H1 (cell line): Measurements from ENCODE around the gene CACNA1C. TPM values are rescaled to one million over a fixed set of nuclear protein-coding genes. Genes with fewer than 3 reads are reported as not detected.

ENCODE experiments used
- CTCF ChIA-PET: fragments of 300-600 bp; sonication (Branson Sonifier 250); formaldehyde crosslinking; loops from one replicate; lab custom pipeline; 2021; ENCODE audit not compliant: partially characterized antibody; lab: Charles Lee
- POLR2A ChIA-PET: fragments of 300-600 bp; sonication (Branson Sonifier 250); formaldehyde crosslinking; loops from one replicate; lab custom pipeline; 2021; ENCODE audit warnings: inconsistent platforms; ENCODE audit not compliant: partially characterized antibody; lab: Charles Lee
- DNase-seq, 2 experiments: peaks; one replicate each; pipeline versions ENCODE4 v3.0.0 to v3.0.0-alpha.2; 2010 to 2022; ENCODE audit warnings: low spot score in 2 of 2, low read depth in 1 of 2, mixed read lengths in 1 of 2
- FAIRE-seq: peaks from 2 replicates; lab custom pipeline; 2011; peaks lifted over from hg19 to GRCh38; lab: Jason Lieb, UNC
- H2AFZ ChIP-seq: 2 replicates; pipeline ENCODE4 v1.8.1; 2012; ENCODE audit warnings: low read length, inconsistent platforms
- H2AK5ac ChIP-seq: 2 replicates; pipeline ENCODE4 v1.6.1; 2013; ENCODE audit warnings: low read depth, low read length
- H2BK120ac ChIP-seq: replicated peaks from 2 replicates; pipeline ENCODE3; 2013; ENCODE audit warnings: low read depth, low read length, inconsistent platforms
- H2BK12ac ChIP-seq: 2 replicates; pipeline ENCODE4 v1.6.1; 2013; ENCODE audit warnings: low read depth, low read length
- H2BK15ac ChIP-seq: 2 replicates; pipeline ENCODE4 v1.6.1; 2013; ENCODE audit warnings: low read length
- H2BK20ac ChIP-seq: 2 replicates; pipeline ENCODE4 v1.6.1; 2013; ENCODE audit warnings: low read length
- H2BK5ac ChIP-seq: 2 replicates; pipeline ENCODE4 v1.6.1; 2013; ENCODE audit warnings: low read depth, low read length
- H3K14ac ChIP-seq: 2 replicates; pipeline ENCODE4 v1.6.1; 2013; ENCODE audit warnings: inconsistent platforms; ENCODE audit not compliant: insufficient read length
- H3K18ac ChIP-seq: 2 replicates; pipeline ENCODE4 v1.6.1; 2013; ENCODE audit warnings: low read length; ENCODE audit errors: extremely low read depth
- H3K23ac ChIP-seq: 2 replicates; pipeline ENCODE4 v1.6.1; 2013; ENCODE audit warnings: inconsistent platforms; ENCODE audit not compliant: insufficient read length
- H3K23me2 ChIP-seq: 2 replicates; pipeline ENCODE4 v1.6.1; 2013; ENCODE audit warnings: low read depth, low read length
- H3K27ac ChIP-seq: 2 replicates; pipeline ENCODE4 v1.6.1; 2011; ENCODE audit warnings: low read depth, low read length, inconsistent platforms
- H3K27me3 ChIP-seq, 4 experiments: replicated peaks in 1 of 4; 1 replicate in 1 of 4; 2 replicates in 3 of 4; pipeline versions ENCODE4 v1.6.1 to v1.8.1; 2011 to 2013; ENCODE audit warnings: low read length in 3 of 4, mild to moderate bottlenecking in 3 of 4, inconsistent platforms in 2 of 4, mixed read lengths in 2 of 4, moderate library complexity in 1 of 4; ENCODE audit not compliant: control insufficient read depth in 3 of 4, insufficient read depth in 3 of 4; ENCODE audit errors: extremely low read depth in 1 of 4
- H3K36me3 ChIP-seq, 4 experiments: 2 replicates each; pipeline versions ENCODE4 v1.6.1 to v1.8.1; 2011 to 2013; ENCODE audit warnings: mild to moderate bottlenecking in 4 of 4, low read length in 3 of 4, moderate library complexity in 2 of 4, control low read depth in 1 of 4, inconsistent platforms in 1 of 4; ENCODE audit not compliant: insufficient read depth in 4 of 4, control insufficient read depth in 2 of 4
- H3K4ac ChIP-seq: replicated peaks from 2 replicates; pipeline ENCODE3; 2013; ENCODE audit warnings: low read length, low read depth, mixed read lengths, inconsistent platforms; ENCODE audit not compliant: insufficient read length
- H3K4me1 ChIP-seq, 4 experiments: replicated peaks in 1 of 4; 1 replicate in 1 of 4; 2 replicates in 3 of 4; pipeline versions ENCODE4 v1.6.1 to v1.8.1; 2011 to 2013; ENCODE audit warnings: low read length in 3 of 4, inconsistent platforms in 2 of 4, mixed read lengths in 1 of 4; ENCODE audit not compliant: insufficient read depth in 4 of 4, control insufficient read depth in 3 of 4
- H3K4me2 ChIP-seq, 2 experiments: 2 replicates each; pipeline versions ENCODE4 v1.6.1 to v1.8.1; 2011 to 2013; ENCODE audit warnings: low read depth in 2 of 2, low read length in 2 of 2, control low read depth in 1 of 2, inconsistent platforms in 1 of 2, mild to moderate bottlenecking in 1 of 2; ENCODE audit not compliant: insufficient read depth in 1 of 2
- H3K4me3 ChIP-seq, 4 experiments: fragments of 200-600, 300-600 bp in 1 of 4; sonication (generic), shearing (Covaris generic), sonication (Bioruptor Twin) in 1 of 4; 2 replicates each; pipeline versions ENCODE4 v1.5.1 to v1.8.1; 2011 to 2016; ENCODE audit warnings: low read length in 4 of 4, low read depth in 3 of 4, control low read depth in 2 of 4, inconsistent platforms in 2 of 4, mild to moderate bottlenecking in 2 of 4, mixed read lengths in 1 of 4, moderate library complexity in 1 of 4; ENCODE audit not compliant: insufficient read depth in 2 of 4; ENCODE audit errors: extremely low read depth in 1 of 4
- H3K56ac ChIP-seq: replicated peaks from 2 replicates; pipeline ENCODE3; 2013; ENCODE audit warnings: low read depth, mild to moderate bottlenecking, mixed read lengths, low read length, inconsistent platforms; ENCODE audit not compliant: insufficient read length
- H3K79me1 ChIP-seq: 2 replicates; pipeline ENCODE4 v1.6.1; 2013; ENCODE audit warnings: low read depth, low read length, control low read depth
- H3K79me2 ChIP-seq, 2 experiments: 2 replicates each; pipeline versions ENCODE4 v1.6.1 to v1.8.1; 2012 to 2013; ENCODE audit warnings: low read length in 2 of 2, mild to moderate bottlenecking in 2 of 2, inconsistent platforms in 1 of 2; ENCODE audit not compliant: insufficient read depth in 2 of 2, control insufficient read depth in 1 of 2
- H3K9ac ChIP-seq, 4 experiments: replicated peaks in 1 of 4; 1 replicate in 1 of 4; 2 replicates in 3 of 4; pipeline versions ENCODE4 v1.6.1 to v1.8.1; 2011 to 2013; ENCODE audit warnings: low read depth in 3 of 4, low read length in 3 of 4, control low read depth in 2 of 4, mild to moderate bottlenecking in 2 of 4, moderate library complexity in 2 of 4, inconsistent platforms in 1 of 4; ENCODE audit errors: extremely low read depth in 1 of 4
- H3K9me3 ChIP-seq, 2 experiments: 2 replicates each; pipeline versions ENCODE4 v1.6.1 to v1.8.1; 2012 to 2013; ENCODE audit warnings: mild to moderate bottlenecking in 2 of 2, moderate library complexity in 2 of 2, control low read depth in 1 of 2, inconsistent platforms in 1 of 2, low read depth in 1 of 2, low read length in 1 of 2, mixed read lengths in 1 of 2; ENCODE audit not compliant: insufficient read depth in 2 of 2
- H4K20me1 ChIP-seq, 2 experiments: replicated peaks in 1 of 2; 2 replicates each; pipeline versions ENCODE3 to v1.8.1; 2011 to 2013; ENCODE audit warnings: inconsistent platforms in 2 of 2, low read length in 2 of 2, mild to moderate bottlenecking in 1 of 2; ENCODE audit not compliant: insufficient read depth in 2 of 2, control insufficient read depth in 1 of 2
- H4K5ac ChIP-seq: 2 replicates; pipeline ENCODE4 v1.6.1; 2013; ENCODE audit warnings: low read length, low read depth, mixed read lengths, inconsistent platforms; ENCODE audit not compliant: insufficient read length
- H4K8ac ChIP-seq: 2 replicates; pipeline ENCODE4 v1.8.0; 2013; ENCODE audit warnings: mild to moderate bottlenecking, moderate library complexity, low read length, inconsistent platforms; ENCODE audit not compliant: insufficient read depth; ENCODE audit errors: extremely low read depth
- H4K91ac ChIP-seq: replicated peaks from 2 replicates; pipeline ENCODE3; 2013; ENCODE audit warnings: low read length, mixed read lengths, inconsistent platforms; ENCODE audit not compliant: insufficient read length
- EGR1 ChIP-seq: IDR thresholded peaks from 2 replicates; pipeline ENCODE4 v1.6.1; 2011; ENCODE audit warnings: low read depth, low read length, borderline replicate concordance
- HDAC6 ChIP-seq: IDR thresholded peaks from one replicate; pipeline ENCODE4 v1.7.1; 2012; ENCODE audit warnings: low read depth, mild to moderate bottlenecking, inconsistent platforms, low read length, moderate library complexity
- RAD21 ChIP-seq, 2 experiments: IDR thresholded peaks in 1 of 2; conservative IDR thresholded peaks in 1 of 2; 2 replicates each; pipeline ENCODE4 v1.6.1; 2011; ENCODE audit warnings: low read depth in 2 of 2, low read length in 2 of 2, improper control_type of control experiment in 1 of 2, inconsistent platforms in 1 of 2, mild to moderate bottlenecking in 1 of 2, moderate library complexity in 1 of 2
- TEAD4 ChIP-seq: IDR thresholded peaks from 2 replicates; pipeline ENCODE4 v1.6.1; 2012; ENCODE audit warnings: low read depth, low read length, inconsistent platforms, mixed read lengths
- WGBS, 2 experiments: shearing (Covaris generic) in 1 of 2; methylation state at CpG; one replicate each; pipeline versions ENCODE4 v1.1.6 to v1.1.7; 2013 to 2015; ENCODE audit warnings: low lambda C conversion rate in 2 of 2, mixed read lengths in 2 of 2, inconsistent platforms in 1 of 2, low coverage in 1 of 2, missing lambda C conversion rate in 1 of 2; ENCODE audit not compliant: insufficient replicate concordance in 2 of 2, insufficient coverage in 1 of 2, insufficient read length in 1 of 2; ENCODE audit errors: extremely low coverage in 1 of 2, missing lambda C conversion rate in 1 of 2; 5-methylcytosine and 5-hydroxymethylcytosine counted together
- polyA plus RNA-seq, 7 experiments: library from polyadenylated mRNA; depleted of rRNA in 3 of 7; stranded (reverse) in 5 of 7; unstranded in 2 of 7; fragments of >200 nt in 5 of 7; fragments of 200-250 nt in 2 of 7; gene quantifications; 1 replicate in 5 of 7; 2 replicates in 1 of 7; 4 replicates in 1 of 7; pipeline versions ENCODE4 v1.2.1 to v1.2.3, GENCODE V29; 2011 to 2013; ENCODE audit warnings: missing spikeins in 2 of 7, mixed read lengths in 2 of 7
- total RNA-seq: library from RNA; stranded (reverse); fragmentation: NEBNext Ultra II Directional; extraction: Animal tissue kit (Norgen Biotek cat#: 25700); gene quantifications from 2 replicates; pipeline ENCODE4 v1.2.1, GENCODE V29; 2021
- TF ChIP-seq, protein P1 (sequence below): IDR thresholded peaks from 2 replicates; pipeline ENCODE4 v1.6.1; 2012; ENCODE audit warnings: inconsistent platforms
- TF ChIP-seq, protein P2 (sequence below), 3 experiments: IDR thresholded peaks; 1 replicate in 2 of 3; 2 replicates in 1 of 3; pipeline versions ENCODE4 v1.5.1 to v1.6.1; 2011; ENCODE audit warnings: low read length in 3 of 3, mild to moderate bottlenecking in 3 of 3, inconsistent platforms in 2 of 3, low read depth in 1 of 3, moderate library complexity in 1 of 3; ENCODE audit not compliant: insufficient read depth in 1 of 3; ENCODE audit errors: control extremely low read depth in 1 of 3

Gene CACNA1C
- total and polyA plus RNA-seq, 2 of the 8 experiments (the other 6 are each of a cell fraction or from before 2014, with no cell fraction given) = 1.3 TPM

DNA sequence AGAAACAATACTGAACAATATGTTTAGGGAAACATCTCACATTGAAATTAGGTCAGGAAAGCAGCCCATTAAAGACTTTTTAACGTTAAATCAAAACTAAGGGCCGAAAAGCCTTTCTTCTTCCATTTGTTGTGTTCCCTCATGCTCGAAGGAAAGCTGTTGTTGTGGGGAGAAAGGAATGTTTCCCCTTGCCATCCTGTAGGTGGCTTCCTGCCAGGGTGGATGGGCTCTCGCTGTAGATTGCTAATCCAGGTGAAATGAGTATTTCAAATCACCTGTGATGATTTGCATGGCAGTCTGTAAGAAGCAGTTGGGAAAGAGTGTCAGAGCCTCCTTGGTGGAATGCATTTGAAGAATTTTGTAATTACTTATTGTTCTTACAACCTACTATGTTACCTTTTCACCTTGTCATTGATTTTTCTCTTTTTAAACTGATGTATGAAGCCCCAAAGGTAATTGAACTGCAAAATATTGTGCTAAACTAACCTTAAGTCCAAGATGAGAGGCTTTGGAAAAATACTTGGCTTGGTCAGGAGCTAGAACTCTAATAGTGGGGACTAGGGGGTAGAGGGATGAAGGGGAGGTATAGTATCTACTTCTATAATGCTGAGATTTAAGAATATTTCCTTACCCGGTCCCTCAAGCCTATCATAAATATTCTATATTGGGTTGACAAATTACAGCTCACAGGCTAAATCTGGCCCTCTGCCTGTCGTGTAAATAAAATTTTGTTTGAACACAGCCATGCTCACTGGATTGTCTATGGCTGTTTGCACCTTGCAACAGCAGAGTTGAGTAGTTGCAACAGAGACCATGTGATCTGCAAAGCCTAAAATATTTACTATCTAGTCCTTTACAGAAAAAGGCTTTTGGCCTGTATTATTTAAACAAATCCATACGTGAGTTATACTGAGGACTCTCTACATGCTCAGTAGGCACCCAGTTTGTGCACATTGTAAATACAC is 40.9 kb upstream of the CACNA1C start:
- H3K18ac ChIP-seq = no peak overlapping the region
- no peaks in the 10 kb centered on the region for H4K20me1 ChIP-seq
- H2AK5ac ChIP-seq = no peak overlapping the region
- POLR2A ChIA-PET = interaction anchor here (1.1 to 1.3 kb wide), 2 partner anchors 12 to 21 kb away, joined by 3 read pairs; no protein-coding TSS in a partner anchor
- H4K5ac ChIP-seq = no peak overlapping the region
- H4K8ac ChIP-seq = no peak overlapping the region
- no peak overlapping the region for H3K4me3 ChIP-seq
- H3K23ac ChIP-seq = no peak overlapping the region
- no peak overlapping the region for H2BK120ac ChIP-seq
- no peaks in the 10 kb centered on the region for H3K27me3 ChIP-seq
- no peak overlapping the region for H2BK12ac ChIP-seq
- peak overlapping the region; percentile 92 for H2AFZ ChIP-seq
- H4K91ac ChIP-seq = no peak overlapping the region
- H2BK5ac ChIP-seq = no peak overlapping the region
- H3K56ac ChIP-seq = no peak overlapping the region
- no peak overlapping the region; a peak in 1 of 4 replicates for H3K4me2 ChIP-seq
- peak; percentile 82 for FAIRE-seq
- no peak overlapping the region for H3K4ac ChIP-seq
- no peaks in the 10 kb centered on the region for H3K23me2 ChIP-seq
- H3K4me1 ChIP-seq = peaks cover 0 to 5% (median 3%) of the 10 kb centered on the region in 4 experiments; a peak in 5 of 7 replicates
- no peak overlapping the region for H2BK20ac ChIP-seq
- no peak overlapping the region for H3K9ac ChIP-seq
- WGBS, 2 experiments = 62% methylated on average over 7 of the region's 7 CpGs; no CpG with 5 or more reads in 1 of the 2 experiments
- DNase-seq = no peak
- no peak overlapping the region for H2BK15ac ChIP-seq
- H3K36me3 ChIP-seq = no peaks in the 10 kb centered on the region; a peak in 1 of 8 replicates
- H3K9me3 ChIP-seq = no peaks in the 10 kb centered on the region
- TF ChIP-seq TEAD4 (peak; percentile 37; the same call in 1 of the 2 replicates), EGR1 (no peak), HDAC6 (no peak), RAD21 (IDR thresholded peaks at IDR 0.05 in 1 of 2, conservative IDR thresholded peaks at IDR 0.05 in 1 of 2; ENCODE audit: low read depth in 2 of 2, low read length in 2 of 2) (peak; percentile 28 to 35; a peak in 2 of 4 replicates)
- TF ChIP-seq, protein P1, sequence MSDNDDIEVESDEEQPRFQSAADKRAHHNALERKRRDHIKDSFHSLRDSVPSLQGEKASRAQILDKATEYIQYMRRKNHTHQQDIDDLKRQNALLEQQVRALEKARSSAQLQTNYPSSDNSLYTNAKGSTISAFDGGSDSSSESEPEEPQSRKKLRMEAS = 0 out of 2 replicates have a peak, but pooled peaks have one; percentile 26
- TF ChIP-seq, protein P2, sequence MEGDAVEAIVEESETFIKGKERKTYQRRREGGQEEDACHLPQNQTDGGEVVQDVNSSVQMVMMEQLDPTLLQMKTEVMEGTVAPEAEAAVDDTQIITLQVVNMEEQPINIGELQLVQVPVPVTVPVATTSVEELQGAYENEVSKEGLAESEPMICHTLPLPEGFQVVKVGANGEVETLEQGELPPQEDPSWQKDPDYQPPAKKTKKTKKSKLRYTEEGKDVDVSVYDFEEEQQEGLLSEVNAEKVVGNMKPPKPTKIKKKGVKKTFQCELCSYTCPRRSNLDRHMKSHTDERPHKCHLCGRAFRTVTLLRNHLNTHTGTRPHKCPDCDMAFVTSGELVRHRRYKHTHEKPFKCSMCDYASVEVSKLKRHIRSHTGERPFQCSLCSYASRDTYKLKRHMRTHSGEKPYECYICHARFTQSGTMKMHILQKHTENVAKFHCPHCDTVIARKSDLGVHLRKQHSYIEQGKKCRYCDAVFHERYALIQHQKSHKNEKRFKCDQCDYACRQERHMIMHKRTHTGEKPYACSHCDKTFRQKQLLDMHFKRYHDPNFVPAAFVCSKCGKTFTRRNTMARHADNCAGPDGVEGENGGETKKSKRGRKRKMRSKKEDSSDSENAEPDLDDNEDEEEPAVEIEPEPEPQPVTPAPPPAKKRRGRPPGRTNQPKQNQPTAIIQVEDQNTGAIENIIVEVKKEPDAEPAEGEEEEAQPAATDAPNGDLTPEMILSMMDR (IDR thresholded peaks at IDR 0.05; ENCODE audit: control extremely low read depth in 1 of 3, insufficient read depth in 1 of 3, low read depth in 1 of 3, low read length in 3 of 3) = peak; percentile 30 to 72 (median 40); a peak in 3 of 4 replicates
- H3K27ac ChIP-seq = no peak overlapping the region
- no peaks in the 10 kb centered on the region for H3K79me2 ChIP-seq
- no peaks in the 10 kb centered on the region for H3K79me1 ChIP-seq
- CTCF ChIA-PET = interaction anchor here (0.7 to 6.5 kb wide), 14 partner anchors 11 to 377 kb away, joined by 3 to 43 read pairs (median 4); no protein-coding TSS in a partner anchor
- no peak overlapping the region for H3K14ac ChIP-seq
